Stomach (tissue), 9 donors: Measurements from ENCODE around the gene MYL7. TPM values are rescaled to one million over a fixed set of nuclear protein-coding genes. Genes with fewer than 3 reads are reported as not detected.

Experiments
- DNase-seq, 2 donors: peaks; one replicate each; pipeline versions ENCODE4 v3.0.0 to v3.0.0-alpha.2; 2013 to 2019
- H3K27ac ChIP-seq, 5 donors: fragments of 200-600 bp in 4 of 5; sonication (generic) in 4 of 5; one replicate each; pipeline ENCODE4 v1.5.1; 2013 to 2019; ENCODE audit warnings: mild to moderate bottlenecking in 1 of 5, moderate library complexity in 1 of 5
- H3K27me3 ChIP-seq, 3 donors: fragments of 200-600 bp; sonication (generic); one replicate each; pipeline ENCODE4 v1.5.1; 2017 to 2019; ENCODE audit warnings: mixed run types in 1 of 3
- H3K36me3 ChIP-seq, 4 donors: fragments of 200-600 bp; sonication (generic); 1 replicate in 3 of 4; 2 replicates in 1 of 4; pipeline ENCODE4 v1.5.1; 2016 to 2019
- H3K4me1 ChIP-seq, 4 donors: fragments of 200-600 bp; sonication (generic); one replicate each; pipeline ENCODE4 v1.5.1; 2016 to 2019
- H3K4me3 ChIP-seq, 4 donors: fragments of 200-600 bp; sonication (generic) in 3 of 4; one replicate each; pipeline ENCODE4 v1.5.1; 2016 to 2019; ENCODE audit warnings: mild to moderate bottlenecking in 1 of 4
- H3K9me3 ChIP-seq, 4 donors: fragments of 200-600 bp; sonication (generic); one replicate each; pipeline ENCODE4 v1.5.1; 2016 to 2019
- EP300 ChIP-seq: sonication (generic); formaldehyde crosslinking; IDR thresholded peaks from one replicate; pipeline ENCODE4 v1.6.1; 2017; ENCODE audit warnings: antibody characterized with exemption
- POLR2A ChIP-seq, 4 donors: fragments of 450-650 bp; IDR thresholded peaks; one replicate each; pipeline ENCODE4 v1.6.1; 2016; ENCODE audit warnings: antibody characterized with exemption in 4 of 4, control low read depth in 2 of 4, mild to moderate bottlenecking in 1 of 4, moderate library complexity in 1 of 4
- POLR2AphosphoS5 ChIP-seq, 3 donors: sonication (generic); formaldehyde crosslinking; IDR thresholded peaks; one replicate each; pipeline ENCODE4 v1.6.1; 2016; ENCODE audit warnings: antibody characterized with exemption in 3 of 3
- WGBS, 5 donors: extraction: QIAGEN DNeasy Blood & Tissue Kit in 3 of 5; methylation state at CpG; one replicate each; pipeline versions ENCODE4 v1.1.5 to v1.1.7; 2013 to 2018; 5-methylcytosine and 5-hydroxymethylcytosine counted together
- intact Hi-C: fragments of 100-400 bp; cut with DNase I; formaldehyde crosslinking; loops from one replicate; pipeline ENCODE4 v1.15.1; 2023; ENCODE audit warnings: low total_unique reads
- polyA plus RNA-seq, 3 donors: library from polyadenylated mRNA; stranded (reverse); fragments of 200-250 nt; gene quantifications; one replicate each; pipeline ENCODE4 v1.2.3, GENCODE V29; 2013
- total RNA-seq, 5 donors: library from RNA; depleted of rRNA; stranded (reverse); fragments of >200 nt; gene quantifications; one replicate each; pipeline versions ENCODE4 v1.1.0 to v1.2.3, GENCODE V29; 2014 to 2016
- TF ChIP-seq, protein P1 (sequence below), 7 experiments: fragments of 450-650 bp in 4 of 7; fragments of 200-600 bp in 3 of 7; sonication (generic) in 3 of 7; IDR thresholded peaks; one replicate each; pipeline ENCODE4 v1.5.1; 2016 to 2019; ENCODE audit warnings: antibody characterized with exemption in 7 of 7, control low read depth in 2 of 7, mild to moderate bottlenecking in 1 of 7
- donor health status: healthy with polysubstance abuse.
- donor health status: Bipolar disorder and iron deficiency.
- donor health status: healthy.

MYL7 gene
- total and polyA plus RNA-seq, 8 donors: 2.2 TPM; not detected in 7

DNA sequence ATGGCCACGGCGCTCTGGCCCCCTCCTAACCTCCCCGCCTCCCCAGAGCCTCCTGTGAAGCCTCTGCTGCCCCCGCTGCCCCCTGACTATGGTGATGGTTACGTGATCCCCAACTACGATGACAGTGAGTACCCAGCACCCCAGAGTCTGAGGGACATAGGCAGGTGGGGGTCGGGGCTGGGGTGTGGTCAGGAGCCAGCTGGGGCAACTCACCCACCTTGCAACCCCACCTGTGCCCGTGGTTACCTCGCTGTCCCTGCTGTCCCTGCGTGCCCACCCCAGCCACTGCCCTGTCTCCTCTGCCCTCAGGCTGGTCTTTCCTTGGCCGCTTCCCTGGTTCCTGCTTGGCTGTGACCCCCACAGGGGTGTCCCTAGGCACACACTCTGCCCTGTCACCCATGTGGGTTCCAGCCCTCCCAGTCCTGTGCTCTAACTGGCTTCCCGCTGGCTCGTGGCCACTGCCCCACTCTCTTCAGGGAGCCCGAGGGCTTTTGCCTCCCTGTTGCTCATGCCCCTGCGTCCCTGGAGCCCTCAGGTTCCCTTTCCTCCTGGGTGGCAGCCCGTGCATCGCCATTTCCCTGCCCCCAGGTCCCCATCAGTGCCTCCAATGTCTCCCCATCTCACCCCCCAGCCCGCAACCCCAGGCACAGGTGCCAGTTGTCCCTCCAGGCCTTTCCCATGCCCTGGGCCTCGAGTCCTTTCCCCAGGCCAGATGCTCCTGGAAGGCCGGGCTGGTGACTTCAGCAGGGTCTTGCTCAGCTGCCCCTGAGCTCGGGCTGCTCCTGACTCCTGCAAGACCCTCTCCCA lies 33.0 kb downstream of the MYL7 start:
- TF ChIP-seq EP300: no peak
- no peak for TF ChIP-seq POLR2AphosphoS5 (IDR thresholded peaks at IDR 0.05)
- Histone ChIP-seq H3K36me3 (peaks cover 0 to 65% (median 59%) of the 10 kb centered on the region in 4 donors), H3K9me3 (no peaks in the 10 kb centered on the region), H3K4me1 (peaks cover 5 to 64% (median 35%) of the 10 kb centered on the region in 4 donors), H3K4me3 (no peak overlapping the region), H3K27ac (peak overlapping the region in 3 of 5 donors; percentile 88 to 93 (median 92)), H3K27me3 (peaks cover 0 to 36% (median 23%) of the 10 kb centered on the region in 3 donors)
- no peak for DNase-seq
- intact Hi-C loops: no loop called here
- 83 to 92% (median 84%) methylated on average over 19 to 21 of the region's 21 CpGs for WGBS, 5 donors

- H3K9me3 ChIP-seq: no peaks in the 10 kb centered on the region
- peaks cover 0 to 41% (median 28%) of the 10 kb centered on the region in 3 donors for H3K27me3 ChIP-seq
- peaks cover 5 to 64% (median 35%) of the 10 kb centered on the region in 4 donors for H3K4me1 ChIP-seq
- H3K36me3 ChIP-seq: peaks cover 0 to 57% (median 52%) of the 10 kb centered on the region in 4 donors
- DNase-seq: no peak
- peak overlapping the region in 4 of 5 donors; percentile 84 to 93 (median 90) for H3K27ac ChIP-seq
- TF ChIP-seq POLR2AphosphoS5 (IDR thresholded peaks at IDR 0.05): no peak
- no peak for TF ChIP-seq POLR2A (IDR thresholded peaks at IDR 0.05)
- no peak for TF ChIP-seq EP300
- TF ChIP-seq, protein P1, sequence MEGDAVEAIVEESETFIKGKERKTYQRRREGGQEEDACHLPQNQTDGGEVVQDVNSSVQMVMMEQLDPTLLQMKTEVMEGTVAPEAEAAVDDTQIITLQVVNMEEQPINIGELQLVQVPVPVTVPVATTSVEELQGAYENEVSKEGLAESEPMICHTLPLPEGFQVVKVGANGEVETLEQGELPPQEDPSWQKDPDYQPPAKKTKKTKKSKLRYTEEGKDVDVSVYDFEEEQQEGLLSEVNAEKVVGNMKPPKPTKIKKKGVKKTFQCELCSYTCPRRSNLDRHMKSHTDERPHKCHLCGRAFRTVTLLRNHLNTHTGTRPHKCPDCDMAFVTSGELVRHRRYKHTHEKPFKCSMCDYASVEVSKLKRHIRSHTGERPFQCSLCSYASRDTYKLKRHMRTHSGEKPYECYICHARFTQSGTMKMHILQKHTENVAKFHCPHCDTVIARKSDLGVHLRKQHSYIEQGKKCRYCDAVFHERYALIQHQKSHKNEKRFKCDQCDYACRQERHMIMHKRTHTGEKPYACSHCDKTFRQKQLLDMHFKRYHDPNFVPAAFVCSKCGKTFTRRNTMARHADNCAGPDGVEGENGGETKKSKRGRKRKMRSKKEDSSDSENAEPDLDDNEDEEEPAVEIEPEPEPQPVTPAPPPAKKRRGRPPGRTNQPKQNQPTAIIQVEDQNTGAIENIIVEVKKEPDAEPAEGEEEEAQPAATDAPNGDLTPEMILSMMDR (IDR thresholded peaks at IDR 0.05): no peak
- WGBS, 5 donors: 73 to 89% (median 87%) methylated on average over 4 to 18 of the region's 18 CpGs
- H3K4me3 ChIP-seq: peak overlapping the region in 2 of 4 donors; percentile 46 to 61
- intact Hi-C loops: no loop called here
Measured at GRCh38 chr7:44107116-44107960, 33.8 kb downstream of the MYL7 start.

DNA sequence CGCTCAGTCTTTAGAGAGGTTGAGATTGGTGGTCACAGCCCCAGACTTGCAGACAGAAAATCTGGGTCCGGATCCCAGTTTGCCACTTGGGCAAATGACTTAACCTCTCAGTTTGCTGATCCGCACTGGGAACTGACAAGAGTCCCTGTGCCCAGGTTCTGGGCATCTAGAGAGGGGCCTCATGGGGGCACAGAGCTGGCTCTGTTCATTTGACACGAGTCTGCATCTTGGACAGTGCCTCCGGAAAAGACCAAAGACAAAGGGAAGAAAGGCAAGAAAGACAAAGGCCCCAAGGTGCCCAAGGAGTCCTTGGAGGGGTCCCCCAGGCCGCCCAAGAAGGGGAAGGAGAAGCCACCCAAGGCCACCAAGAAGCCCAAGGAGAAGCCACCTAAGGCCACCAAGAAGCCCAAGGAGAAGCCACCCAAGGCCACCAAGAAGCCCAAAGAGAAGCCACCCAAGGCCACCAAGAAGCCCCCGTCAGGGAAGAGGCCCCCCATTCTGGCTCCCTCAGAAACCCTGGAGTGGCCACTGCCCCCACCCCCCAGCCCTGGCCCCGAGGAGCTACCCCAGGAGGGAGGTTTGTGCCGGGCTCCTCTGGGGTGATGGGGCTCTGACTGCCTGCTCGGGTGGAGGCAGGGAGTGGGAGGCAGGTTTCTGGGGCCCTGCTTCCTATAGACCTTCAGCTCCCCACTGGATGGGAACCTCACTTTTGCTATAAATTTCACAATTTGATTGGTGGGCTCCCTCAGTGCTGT lies 34.6 kb downstream of the MYL7 start:
- no peak for DNase-seq
- peaks cover 0 to 41% (median 28%) of the 10 kb centered on the region in 3 donors for H3K27me3 ChIP-seq
- H3K4me1 ChIP-seq: peaks cover 5 to 56% (median 35%) of the 10 kb centered on the region in 4 donors
- peak overlapping the region; percentile 46 to 61 (median 54) for H3K4me3 ChIP-seq
- intact Hi-C loops: no loop called here
- H3K27ac ChIP-seq: peak overlapping the region in 4 of 5 donors; percentile 84 to 93 (median 90)
- H3K9me3 ChIP-seq: no peaks in the 10 kb centered on the region
- TF ChIP-seq POLR2AphosphoS5 (IDR thresholded peaks at IDR 0.05) (no peak), POLR2A (IDR thresholded peaks at IDR 0.05) (no peak), EP300 (no peak)
- TF ChIP-seq, protein P1 (IDR thresholded peaks at IDR 0.05): no peak
- peaks cover 0 to 48% (median 44%) of the 10 kb centered on the region in 4 donors for H3K36me3 ChIP-seq
- WGBS, 5 donors: 78 to 89% (median 86%) methylated on average over 9 to 10 of the region's 10 CpGs

- Histone ChIP-seq H3K9me3 (no peaks in the 10 kb centered on the region), H3K4me1 (peaks cover 5 to 56% (median 35%) of the 10 kb centered on the region in 4 donors), H3K4me3 (peak overlapping the region; percentile 46 to 61 (median 54)), H3K27ac (peak overlapping the region in 4 of 5 donors; percentile 84 to 93 (median 90)), H3K36me3 (peaks cover 0 to 42% (median 37%) of the 10 kb centered on the region in 4 donors), H3K27me3 (peaks cover 0 to 41% (median 28%) of the 10 kb centered on the region in 3 donors)
- WGBS, 5 donors: 58 to 86% (median 62%) methylated on average over 2 of the region's 2 CpGs
- no peak for DNase-seq
- intact Hi-C loops: no loop called here
- no peak for TF ChIP-seq EP300
- TF ChIP-seq, protein P1 (IDR thresholded peaks at IDR 0.05): no peak
- TF ChIP-seq POLR2A (IDR thresholded peaks at IDR 0.05): no peak
- TF ChIP-seq POLR2AphosphoS5 (IDR thresholded peaks at IDR 0.05): no peak
Measured at GRCh38 chr7:44105832-44106231, 35.3 kb downstream of the MYL7 start.
